MM.1S (cell line): ENCODE measurements around the gene MTHFR.

Experiments
- DNase-seq: peaks from one replicate; pipeline ENCODE4 v3.0.0-alpha.2; 2015
- H2AFZ ChIP-seq: fragments of 300-600 bp; sonication (generic); 2 replicates; pipeline ENCODE4 v1.6.0; 2016; ENCODE audit warnings: antibody characterized with exemption, low read length
- H3F3A ChIP-seq: fragments of 300-600 bp; sonication (generic); 2 replicates; pipeline ENCODE4 v1.6.1; 2016; ENCODE audit warnings: mild to moderate bottlenecking, antibody characterized with exemption, low read length, moderate library complexity, mixed read lengths; ENCODE audit not compliant: insufficient read depth
- H3K27ac ChIP-seq: fragments of 300-600 bp; sonication (generic); 2 replicates; pipeline ENCODE4 v1.5.1; 2016; ENCODE audit warnings: mild to moderate bottlenecking, low read length
- H3K27me3 ChIP-seq: fragments of 300-600 bp; sonication (generic); replicated peaks from 2 replicates; pipeline ENCODE4 v1.6.0; 2016; ENCODE audit warnings: low read length; ENCODE audit not compliant: insufficient read depth
- H3K36me3 ChIP-seq: fragments of 300-600 bp; sonication (generic); replicated peaks from 2 replicates; pipeline ENCODE4 v1.6.1; 2016; ENCODE audit warnings: mild to moderate bottlenecking, low read length, mixed read lengths; ENCODE audit not compliant: insufficient read depth
- H3K4me1 ChIP-seq: fragments of 300-600 bp; sonication (generic); 2 replicates; pipeline ENCODE4 v1.6.1; 2016; ENCODE audit warnings: low read length, mixed read lengths
- H3K4me2 ChIP-seq: fragments of 300-600 bp; sonication (generic); 2 replicates; pipeline ENCODE4 v1.6.0; 2016; ENCODE audit warnings: low read depth, low read length
- H3K4me3 ChIP-seq: fragments of 300-600 bp; sonication (generic); 2 replicates; pipeline ENCODE4 v1.5.1; 2016; ENCODE audit warnings: low read length, mixed read lengths
- H3K79me2 ChIP-seq: fragments of 300-600 bp; sonication (generic); 2 replicates; pipeline ENCODE4 v1.6.1; 2016; ENCODE audit warnings: mixed run types, low read length, mixed read lengths
- H3K9ac ChIP-seq: fragments of 300-600 bp; sonication (generic); 2 replicates; pipeline ENCODE4 v1.6.1; 2016; ENCODE audit warnings: low read length, mixed read lengths
- H3K9me2 ChIP-seq: fragments of 300-600 bp; sonication (generic); replicated peaks from 2 replicates; pipeline ENCODE4 v1.6.1; 2016; ENCODE audit warnings: mild to moderate bottlenecking, low read length, mixed read lengths; ENCODE audit not compliant: insufficient read depth
- H3K9me3 ChIP-seq: fragments of 300-600 bp; sonication (generic); replicated peaks from 2 replicates; pipeline ENCODE4 v1.6.1; 2016; ENCODE audit warnings: mild to moderate bottlenecking, low read length, mixed read lengths; ENCODE audit not compliant: insufficient read depth
- H4K20me1 ChIP-seq: fragments of 300-600 bp; sonication (generic); 2 replicates; pipeline ENCODE4 v1.6.1; 2016; ENCODE audit warnings: mild to moderate bottlenecking, low read length, moderate library complexity, mixed read lengths; ENCODE audit not compliant: insufficient read depth
- EZH2 ChIP-seq: fragments of 300-600 bp; sonication (generic); optimal IDR thresholded peaks from 2 replicates; pipeline ENCODE3; 2017; ENCODE audit warnings: low read depth, mild to moderate bottlenecking, antibody characterized with exemption, low read length, mixed read lengths
- EZH2phosphoT487 ChIP-seq: fragments of 300-600 bp; sonication (generic); IDR thresholded peaks from 2 replicates; pipeline ENCODE4 v1.6.1; 2018; ENCODE audit warnings: antibody characterized with exemption, low read length
- TF ChIP-seq, protein P1 (sequence below): fragments of 300-600 bp; sonication (generic); IDR thresholded peaks from 2 replicates; pipeline ENCODE4 v1.5.1; 2016; ENCODE audit warnings: antibody characterized with exemption, low read length, mixed read lengths

The MTHFR gene

DNA sequence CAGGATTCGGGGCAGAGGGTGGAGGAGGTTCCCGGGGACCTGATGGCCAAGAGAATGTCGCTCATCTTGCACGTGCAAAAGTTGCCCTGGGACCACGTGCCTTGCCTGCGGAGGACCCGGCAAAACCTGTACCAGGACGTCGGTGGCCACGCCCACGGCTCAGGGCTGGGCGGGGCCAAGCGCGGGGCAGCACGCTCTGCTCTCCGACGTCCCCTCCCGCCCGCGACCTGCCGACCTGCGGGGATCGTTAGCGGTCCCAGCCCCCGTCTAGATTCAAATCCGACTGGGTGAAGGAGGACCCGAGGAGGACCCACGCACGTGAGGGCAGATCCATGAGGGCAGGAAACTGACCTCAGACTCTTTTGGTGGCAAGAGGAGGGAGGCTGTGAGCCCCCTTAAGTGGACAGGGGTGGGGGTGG, 43.8 kb downstream of the MTHFR start, which contains the start of gene C1orf167:
C1orf167 (plus strand) TSS at position 206 of the 419 bp plus-strand sequence. CDS start 2,208 bp downstream, outside the sequence.
- TF ChIP-seq, protein P1, sequence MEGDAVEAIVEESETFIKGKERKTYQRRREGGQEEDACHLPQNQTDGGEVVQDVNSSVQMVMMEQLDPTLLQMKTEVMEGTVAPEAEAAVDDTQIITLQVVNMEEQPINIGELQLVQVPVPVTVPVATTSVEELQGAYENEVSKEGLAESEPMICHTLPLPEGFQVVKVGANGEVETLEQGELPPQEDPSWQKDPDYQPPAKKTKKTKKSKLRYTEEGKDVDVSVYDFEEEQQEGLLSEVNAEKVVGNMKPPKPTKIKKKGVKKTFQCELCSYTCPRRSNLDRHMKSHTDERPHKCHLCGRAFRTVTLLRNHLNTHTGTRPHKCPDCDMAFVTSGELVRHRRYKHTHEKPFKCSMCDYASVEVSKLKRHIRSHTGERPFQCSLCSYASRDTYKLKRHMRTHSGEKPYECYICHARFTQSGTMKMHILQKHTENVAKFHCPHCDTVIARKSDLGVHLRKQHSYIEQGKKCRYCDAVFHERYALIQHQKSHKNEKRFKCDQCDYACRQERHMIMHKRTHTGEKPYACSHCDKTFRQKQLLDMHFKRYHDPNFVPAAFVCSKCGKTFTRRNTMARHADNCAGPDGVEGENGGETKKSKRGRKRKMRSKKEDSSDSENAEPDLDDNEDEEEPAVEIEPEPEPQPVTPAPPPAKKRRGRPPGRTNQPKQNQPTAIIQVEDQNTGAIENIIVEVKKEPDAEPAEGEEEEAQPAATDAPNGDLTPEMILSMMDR, result no peak
- no peak for TF ChIP-seq EZH2
- no peak for TF ChIP-seq EZH2phosphoT487
- H3K9me2 ChIP-seq, result no peaks in the 10 kb centered on the region
- H3K4me3 ChIP-seq, result no peak within 1 kb of the TSS
- no peaks in the 10 kb centered on the region for H3K36me3 ChIP-seq
- no peak within 1 kb of the TSS for H2AFZ ChIP-seq
- no peaks in the 10 kb centered on the region for H3K79me2 ChIP-seq
- H3K27ac ChIP-seq, result no peak within 1 kb of the TSS
- H4K20me1 ChIP-seq, result no peaks in the 10 kb centered on the region
- H3K4me1 ChIP-seq, result no peaks in the 10 kb centered on the region
- no peaks in the 10 kb centered on the region for H3F3A ChIP-seq
- H3K4me2 ChIP-seq, result no peak within 1 kb of the TSS
- no peak for DNase-seq
- no peaks in the 10 kb centered on the region for H3K9me3 ChIP-seq
- H3K27me3 ChIP-seq, result peaks cover 20% of the 10 kb centered on the region
- no peak within 1 kb of the TSS for H3K9ac ChIP-seq

DNA sequence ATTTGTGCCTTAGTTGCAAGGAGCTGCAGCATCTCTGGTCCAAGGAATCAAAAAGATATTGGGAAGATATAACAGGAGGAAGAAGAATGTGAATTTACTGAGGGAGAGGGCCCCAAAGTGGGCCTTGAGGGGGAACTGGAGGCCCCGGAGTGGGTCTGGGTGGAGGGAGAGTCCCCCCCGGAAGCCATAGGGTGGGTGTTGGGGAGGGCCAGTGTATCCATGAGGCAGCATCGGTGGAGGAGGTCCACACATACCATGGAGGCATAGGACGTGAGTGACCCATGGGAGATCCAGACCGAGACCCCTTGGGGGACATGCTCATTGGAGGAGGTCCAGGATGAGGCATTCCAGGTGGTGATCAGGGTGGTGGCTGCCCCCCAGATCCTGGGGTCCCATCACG, 44.5 kb downstream of the MTHFR start:
- Histone ChIP-seq H3K27me3 (peaks cover 14% of the 10 kb centered on the region), H3F3A (no peaks in the 10 kb centered on the region), H3K4me1 (no peaks in the 10 kb centered on the region), H3K79me2 (no peaks in the 10 kb centered on the region), H3K9ac (no peak overlapping the region), H2AFZ (no peak overlapping the region), H3K4me3 (no peak overlapping the region), H3K4me2 (no peak overlapping the region), H3K27ac (no peak overlapping the region), H3K9me3 (no peaks in the 10 kb centered on the region), H4K20me1 (no peaks in the 10 kb centered on the region), H3K9me2 (no peaks in the 10 kb centered on the region), H3K36me3 (no peaks in the 10 kb centered on the region)
- DNase-seq, result no peak
- TF ChIP-seq, protein P1, result no peak
- TF ChIP-seq EZH2, result no peak
- TF ChIP-seq EZH2phosphoT487, result no peak

DNA sequence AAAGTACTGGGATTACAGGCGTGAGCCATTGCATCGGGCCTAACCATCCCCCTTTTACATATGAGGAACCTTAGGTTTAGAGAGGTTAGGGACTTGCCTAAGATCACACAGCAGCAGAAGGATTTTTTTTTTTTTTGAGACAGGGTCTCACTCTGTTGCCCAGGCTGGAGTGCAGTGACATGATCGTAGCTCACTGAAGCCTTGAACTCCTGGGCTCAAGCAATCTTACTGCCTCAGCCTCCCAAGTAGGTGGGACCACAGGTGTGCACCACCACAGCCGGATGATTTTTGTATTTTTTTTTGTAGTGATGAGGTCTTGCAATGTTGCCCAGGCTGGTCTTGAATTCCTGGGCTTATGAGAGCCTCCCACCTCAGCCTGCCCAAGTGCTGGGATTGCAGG, 46.0 kb downstream of the MTHFR start:
- Histone ChIP-seq H3F3A (no peaks in the 10 kb centered on the region), H3K4me2 (no peak overlapping the region), H3K9me2 (no peaks in the 10 kb centered on the region), H3K27ac (no peak overlapping the region), H3K36me3 (no peaks in the 10 kb centered on the region), H3K9ac (no peak overlapping the region), H3K4me1 (no peaks in the 10 kb centered on the region), H3K9me3 (no peaks in the 10 kb centered on the region), H2AFZ (no peak overlapping the region), H3K79me2 (no peaks in the 10 kb centered on the region), H3K27me3 (peaks cover 9% of the 10 kb centered on the region; the same call in 1 of the 2 replicates), H4K20me1 (no peaks in the 10 kb centered on the region), H3K4me3 (no peak overlapping the region)
- DNase-seq, result no peak
- TF ChIP-seq EZH2phosphoT487 (no peak), EZH2 (no peak)
- TF ChIP-seq, protein P1, result no peak

DNA sequence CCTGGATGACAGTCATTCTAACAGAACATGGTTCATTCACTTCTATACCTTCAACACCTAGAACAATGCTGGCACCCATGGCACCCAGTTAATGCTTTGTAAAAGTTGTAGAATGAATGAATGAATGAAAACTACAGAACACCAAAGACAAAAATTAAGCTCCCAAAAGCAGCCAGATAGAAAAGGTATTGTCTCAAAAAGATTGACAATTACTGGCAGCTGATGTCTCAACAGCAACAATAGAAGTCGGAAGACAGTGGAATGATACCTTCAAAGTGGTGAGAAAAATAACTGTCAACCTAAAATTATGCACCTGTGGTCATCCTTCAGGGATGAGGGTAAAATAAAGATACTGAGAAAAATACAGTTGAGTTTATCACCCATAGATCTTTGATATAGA, 48.7 kb downstream of the MTHFR start:
- Histone ChIP-seq H3K27me3 (peaks cover 4% of the 10 kb centered on the region; the same call in 1 of the 2 replicates), H3K4me1 (no peaks in the 10 kb centered on the region), H2AFZ (no peak overlapping the region), H3K9ac (no peak overlapping the region), H3K9me3 (no peaks in the 10 kb centered on the region), H3K27ac (no peak overlapping the region), H3K36me3 (no peaks in the 10 kb centered on the region), H3K4me2 (no peak overlapping the region), H3F3A (no peaks in the 10 kb centered on the region), H4K20me1 (no peaks in the 10 kb centered on the region), H3K79me2 (no peaks in the 10 kb centered on the region), H3K9me2 (no peaks in the 10 kb centered on the region), H3K4me3 (no peak overlapping the region)
- no peak for TF ChIP-seq EZH2
- TF ChIP-seq, protein P1, result no peak
- TF ChIP-seq EZH2phosphoT487, result no peak
- no peak for DNase-seq
